HG03342 (cell line): ENCODE data around the gene KLK15.
"Not testable (repeated sequence)": the region's sequence is repeated elsewhere in the genome, so short reads cannot be mapped to it uniquely, and the experiment has no call there.

Experiments
- ATAC-seq: cut with Tn5 transposase; IDR thresholded peaks from one replicate; pipeline ENCODE4 v1.9.1; 2021; ENCODE audit warnings: mild to moderate bottlenecking, moderate library complexity; ENCODE audit not compliant: unreplicated experiment

KLK15 gene

GRCh38 chr19:50822661-50823208 is 10.6 kb downstream of the KLK15 start:
- ATAC-seq: no peak

GRCh38 chr19:50821622-50822021 is 11.8 kb downstream of the KLK15 start:
- ATAC-seq: no peak

GRCh38 chr19:50821248-50821612 is 12.1 kb downstream of the KLK15 start:
- no peak for ATAC-seq

GRCh38 chr19:50820549-50821247 is 12.7 kb downstream of the KLK15 start:
- no peak for ATAC-seq

- ATAC-seq: no peak
Measured at GRCh38 chr19:50820086-50820485, 13.3 kb downstream of the KLK15 start.

GRCh38 chr19:50819636-50820035 is 13.7 kb downstream of the KLK15 start:
- ATAC-seq: no peak

- ATAC-seq: no peak
Measured at GRCh38 chr19:50818859-50819472, 14.4 kb downstream of the KLK15 start.

GRCh38 chr19:50817941-50818858 is 15.2 kb downstream of the KLK15 start:
- peak; percentile 48 for ATAC-seq

GRCh38 chr19:50815439-50815838 is 17.9 kb downstream of the KLK15 start:
- ATAC-seq: no peak

- no peak for ATAC-seq
Measured at GRCh38 chr19:50814883-50815282, 18.5 kb downstream of the KLK15 start.

GRCh38 chr19:50812474-50812873 is 20.9 kb downstream of the KLK15 start:
- ATAC-seq: no peak

GRCh38 chr19:50811622-50812238 is 21.6 kb downstream of the KLK15 start:
- not testable (repeated sequence) for ATAC-seq

GRCh38 chr19:50808856-50809255 is 24.5 kb downstream of the KLK15 start:
- no peak for ATAC-seq

- ATAC-seq: peak; percentile 86
Measured at GRCh38 chr19:50804420-50805272, 28.7 kb downstream of the KLK15 start.

GRCh38 chr19:50803633-50804419 is 29.5 kb downstream of the KLK15 start:
- no peak for ATAC-seq

GRCh38 chr19:50801107-50801506 is 32.3 kb downstream of the KLK15 start:
- ATAC-seq: no peak

GRCh38 chr19:50799547-50799851 is 33.9 kb downstream of the KLK15 start:
- no peak for ATAC-seq

GRCh38 chr19:50798659-50799546 is 34.5 kb downstream of the KLK15 start:
- no peak for ATAC-seq
